Vagina (tissue), 2 donors: ENCODE data around the gene C2orf49. TPM values are rescaled to one million over a fixed set of nuclear protein-coding genes. Genes with fewer than 3 reads are reported as not detected.

Experiments
- DNase-seq, 2 donors: peaks; one replicate each; pipeline ENCODE4 v3.0.0-alpha.2; 2017; ENCODE audit errors: extremely low spot score in 2 of 2
- H3K27ac ChIP-seq: fragments of 200-600 bp; sonication (generic); one replicate; pipeline ENCODE4 v1.5.1; 2019
- H3K27me3 ChIP-seq: fragments of 200-600 bp; sonication (generic); one replicate; pipeline ENCODE4 v1.5.1; 2019
- H3K36me3 ChIP-seq, 2 donors: fragments of 200-600 bp; sonication (generic); one replicate each; pipeline ENCODE4 v1.5.1; 2017 to 2019
- H3K4me1 ChIP-seq: fragments of 200-600 bp; sonication (generic); one replicate; pipeline ENCODE4 v1.5.1; 2019
- H3K4me3 ChIP-seq, 2 donors: fragments of 200-600 bp; sonication (generic); 1 replicate in 1 of 2; 2 replicates in 1 of 2; pipeline ENCODE4 v1.5.1; 2016 to 2019
- H3K9me3 ChIP-seq: fragments of 200-600 bp; sonication (generic); one replicate; pipeline ENCODE4 v1.5.1; 2019
- POLR2A ChIP-seq, 2 donors: fragments of 450-650 bp; IDR thresholded peaks; one replicate each; pipeline ENCODE4 v1.6.1; 2017; ENCODE audit warnings: antibody characterized with exemption in 2 of 2, mild to moderate bottlenecking in 2 of 2, moderate library complexity in 2 of 2
- POLR2AphosphoS5 ChIP-seq, 2 donors: sonication (generic); formaldehyde crosslinking; IDR thresholded peaks; one replicate each; pipeline ENCODE4 v1.9.0; 2017; ENCODE audit warnings: antibody characterized with exemption in 2 of 2, mild to moderate bottlenecking in 2 of 2, low read depth in 1 of 2; ENCODE audit not compliant: insufficient read depth in 1 of 2
- intact Hi-C: fragments of 100-400 bp; cut with DNase I; formaldehyde crosslinking; loops from one replicate; pipeline ENCODE4 v1.15.1; 2023
- total RNA-seq: library from RNA; depleted of rRNA; stranded (reverse); fragments of >200 nt; gene quantifications from one replicate; pipeline ENCODE4 v1.2.3, GENCODE V29; 2016
- TF ChIP-seq, protein P1 (sequence below), 3 experiments: fragments of 450-650 bp in 2 of 3; fragments of 200-600 bp in 1 of 3; sonication (generic) in 1 of 3; IDR thresholded peaks; one replicate each; pipeline ENCODE4 v1.5.1; 2017 to 2019; ENCODE audit warnings: antibody characterized with exemption in 3 of 3, mild to moderate bottlenecking in 2 of 3, moderate library complexity in 2 of 3

The C2orf49 gene
- total RNA-seq, 1 donor from 2014 or later: 14.0 TPM

DNA sequence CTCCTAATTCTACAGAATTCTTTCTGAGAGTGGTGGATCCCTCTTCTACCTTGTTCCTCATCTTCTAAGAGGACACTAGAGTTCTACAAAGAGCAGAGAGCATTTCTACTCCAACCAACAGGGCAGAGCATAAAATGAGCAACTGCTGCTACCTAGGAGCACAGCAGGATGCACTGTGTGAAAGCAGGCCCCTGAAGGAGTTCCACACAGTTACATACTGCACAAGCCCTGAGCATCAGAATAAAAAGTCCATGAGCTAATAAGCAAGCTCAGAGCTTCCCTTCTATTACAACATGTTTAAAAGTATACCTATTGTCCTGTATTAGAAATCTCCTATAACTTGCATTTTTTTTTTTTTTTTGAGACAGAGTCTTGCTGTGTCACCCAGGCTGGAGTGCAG is 53.1 kb downstream of the C2orf49 start:
- no peak for DNase-seq
- H3K36me3 ChIP-seq: peaks cover 2 to 13% of the 10 kb centered on the region in 2 donors
- H3K27ac ChIP-seq: no peak overlapping the region
- peaks cover 28% of the 10 kb centered on the region for H3K4me1 ChIP-seq
- TF ChIP-seq POLR2A (IDR thresholded peaks at IDR 0.05) (no peak), POLR2AphosphoS5 (IDR thresholded peaks at IDR 0.05; ENCODE audit: insufficient read depth in 1 of 2, low read depth in 1 of 2) (no peak)
- TF ChIP-seq, protein P1, sequence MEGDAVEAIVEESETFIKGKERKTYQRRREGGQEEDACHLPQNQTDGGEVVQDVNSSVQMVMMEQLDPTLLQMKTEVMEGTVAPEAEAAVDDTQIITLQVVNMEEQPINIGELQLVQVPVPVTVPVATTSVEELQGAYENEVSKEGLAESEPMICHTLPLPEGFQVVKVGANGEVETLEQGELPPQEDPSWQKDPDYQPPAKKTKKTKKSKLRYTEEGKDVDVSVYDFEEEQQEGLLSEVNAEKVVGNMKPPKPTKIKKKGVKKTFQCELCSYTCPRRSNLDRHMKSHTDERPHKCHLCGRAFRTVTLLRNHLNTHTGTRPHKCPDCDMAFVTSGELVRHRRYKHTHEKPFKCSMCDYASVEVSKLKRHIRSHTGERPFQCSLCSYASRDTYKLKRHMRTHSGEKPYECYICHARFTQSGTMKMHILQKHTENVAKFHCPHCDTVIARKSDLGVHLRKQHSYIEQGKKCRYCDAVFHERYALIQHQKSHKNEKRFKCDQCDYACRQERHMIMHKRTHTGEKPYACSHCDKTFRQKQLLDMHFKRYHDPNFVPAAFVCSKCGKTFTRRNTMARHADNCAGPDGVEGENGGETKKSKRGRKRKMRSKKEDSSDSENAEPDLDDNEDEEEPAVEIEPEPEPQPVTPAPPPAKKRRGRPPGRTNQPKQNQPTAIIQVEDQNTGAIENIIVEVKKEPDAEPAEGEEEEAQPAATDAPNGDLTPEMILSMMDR (IDR thresholded peaks at IDR 0.05): no peak
- H3K27me3 ChIP-seq: no peaks in the 10 kb centered on the region
- H3K9me3 ChIP-seq: no peaks in the 10 kb centered on the region
- intact Hi-C loops: no loop called here
- H3K4me3 ChIP-seq: no peak overlapping the region

GRCh38 chr2:105391058-105391627 is 53.8 kb downstream of the C2orf49 start:
- H3K4me1 ChIP-seq: peaks cover 30% of the 10 kb centered on the region

DNA sequence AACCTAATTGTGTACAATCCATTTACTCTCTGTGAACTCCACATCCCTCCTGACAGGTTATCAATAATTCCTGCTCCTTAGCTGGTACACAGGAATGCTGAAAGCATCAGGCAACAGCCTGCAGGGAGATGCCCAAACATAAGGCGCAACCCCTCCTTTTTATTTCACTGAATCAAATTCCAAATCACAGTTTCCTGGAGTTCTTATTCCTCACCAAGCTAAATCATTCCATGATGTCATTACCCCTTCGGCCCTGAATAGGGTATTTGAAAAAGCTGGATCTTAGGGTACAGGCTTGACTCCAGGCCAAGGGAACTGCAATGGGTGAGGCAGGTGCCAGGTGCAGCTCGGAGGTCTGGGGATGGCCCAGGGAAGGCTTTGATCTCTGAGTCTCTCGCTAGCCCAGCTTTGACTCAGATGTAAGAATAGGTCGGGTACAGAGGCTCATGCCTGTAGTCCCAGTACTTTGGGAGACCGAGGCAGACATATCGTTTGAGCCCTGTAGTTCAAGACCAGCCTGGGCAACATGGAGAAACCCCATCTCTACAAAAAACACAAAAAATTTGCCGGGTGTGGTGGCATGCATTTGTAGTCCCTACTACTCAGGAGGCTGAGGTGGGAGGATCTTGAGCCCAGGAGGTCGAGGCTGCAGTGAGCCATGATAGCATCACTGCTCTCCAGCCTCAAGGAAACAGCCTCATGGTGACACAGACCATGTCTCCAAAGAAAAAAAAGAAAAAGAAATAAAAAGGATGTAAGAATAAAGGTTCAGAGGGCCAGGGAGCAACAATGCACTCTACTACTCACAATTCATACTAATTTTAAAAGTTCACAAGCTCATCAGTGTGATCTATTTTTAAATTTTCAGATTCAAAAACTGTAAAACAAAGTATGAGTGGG is 54.7 kb downstream of the C2orf49 start:
- Histone ChIP-seq H3K27me3 (no peaks in the 10 kb centered on the region), H3K27ac (no peak overlapping the region), H3K9me3 (no peaks in the 10 kb centered on the region), H3K36me3 (peaks cover 0 to 4% of the 10 kb centered on the region in 2 donors), H3K4me3 (no peak overlapping the region), H3K4me1 (peaks cover 30% of the 10 kb centered on the region)
- intact Hi-C loops: no loop called here
- no peak for TF ChIP-seq POLR2A (IDR thresholded peaks at IDR 0.05)
- no peak for TF ChIP-seq POLR2AphosphoS5 (IDR thresholded peaks at IDR 0.05; ENCODE audit: insufficient read depth in 1 of 2, low read depth in 1 of 2)
- TF ChIP-seq, protein P1 (IDR thresholded peaks at IDR 0.05): no peak
- no peak for DNase-seq

More at GRCh38 chr2:105391058-105391627, 53.8 kb downstream of the C2orf49 start:
- no peak for DNase-seq
- intact Hi-C loops: no loop called here
- TF ChIP-seq, protein P1 (IDR thresholded peaks at IDR 0.05): no peak
- Histone ChIP-seq H3K36me3 (peaks cover 0 to 7% of the 10 kb centered on the region in 2 donors), H3K4me3 (no peak overlapping the region), H3K27ac (no peak overlapping the region), H3K9me3 (no peaks in the 10 kb centered on the region), H3K27me3 (no peaks in the 10 kb centered on the region)

GRCh38 chr2:105393373-105394055 is 56.2 kb downstream of the C2orf49 start:
- peaks cover 26% of the 10 kb centered on the region for H3K4me1 ChIP-seq
- H3K27me3 ChIP-seq: no peaks in the 10 kb centered on the region
- H3K9me3 ChIP-seq: no peaks in the 10 kb centered on the region
- H3K36me3 ChIP-seq: peaks cover 0 to 4% of the 10 kb centered on the region in 2 donors
- intact Hi-C loops: no loop called here
- TF ChIP-seq, protein P1 (IDR thresholded peaks at IDR 0.05): no peak
- TF ChIP-seq POLR2AphosphoS5 (IDR thresholded peaks at IDR 0.05; ENCODE audit: insufficient read depth in 1 of 2, low read depth in 1 of 2) (no peak), POLR2A (IDR thresholded peaks at IDR 0.05) (no peak)
- no peak for DNase-seq
- no peak overlapping the region for H3K27ac ChIP-seq
- no peak overlapping the region for H3K4me3 ChIP-seq
